Breast epithelium (tissue), 4 donors: ENCODE results near the gene APLN. TPM values are rescaled to one million over a fixed set of nuclear protein-coding genes. Genes with fewer than 3 reads are reported as not detected.

Experiments
- DNase-seq, 2 donors: peaks; one replicate each; pipeline ENCODE4 v3.0.0-alpha.2; 2019; ENCODE audit warnings: low spot score in 2 of 2
- H3K27ac ChIP-seq, 2 donors: fragments of 200-600 bp; sonication (generic) in 1 of 2; one replicate each; pipeline ENCODE4 v1.5.1; 2016 to 2019; ENCODE audit warnings: mild to moderate bottlenecking in 1 of 2
- H3K27me3 ChIP-seq, 2 donors: fragments of 200-600 bp; sonication (generic) in 1 of 2; one replicate each; pipeline versions ENCODE4 v1.5.1 to v1.6.0; 2017 to 2019; ENCODE audit warnings: control low read depth in 1 of 2, mild to moderate bottlenecking in 1 of 2
- H3K36me3 ChIP-seq: fragments of 200-600 bp; one replicate; pipeline ENCODE4 v1.5.1; 2019
- H3K4me1 ChIP-seq, 2 donors: fragments of 200-600 bp; sonication (generic); one replicate each; pipeline ENCODE4 v1.5.1; 2016 to 2019; ENCODE audit warnings: control low read depth in 1 of 2
- H3K4me3 ChIP-seq, 3 donors: fragments of 200-600 bp; sonication (generic); 1 replicate in 2 of 3; 2 replicates in 1 of 3; pipeline ENCODE4 v1.5.1; 2016 to 2019; ENCODE audit warnings: mild to moderate bottlenecking in 3 of 3, moderate library complexity in 2 of 3
- H3K9me3 ChIP-seq, 2 donors: fragments of 200-600 bp; sonication (generic) in 1 of 2; one replicate each; pipeline ENCODE4 v1.5.1; 2016 to 2019; ENCODE audit warnings: control low read depth in 1 of 2
- POLR2A ChIP-seq: fragments of 450-650 bp; IDR thresholded peaks from one replicate; pipeline ENCODE4 v1.6.1; 2016; ENCODE audit warnings: antibody characterized with exemption, mild to moderate bottlenecking, moderate library complexity
- POLR2AphosphoS5 ChIP-seq, 3 donors: sonication (generic); formaldehyde crosslinking; IDR thresholded peaks; one replicate each; pipeline ENCODE4 v1.6.1; 2017; ENCODE audit warnings: antibody characterized with exemption in 3 of 3
- intact Hi-C: fragments of 100-400 bp; cut with DNase I; formaldehyde crosslinking; loops from one replicate; pipeline ENCODE4 v1.15.1; 2023; ENCODE audit warnings: low total_unique reads
- total RNA-seq, 3 donors: library from RNA; depleted of rRNA; stranded (reverse); fragments of >200 nt; gene quantifications; one replicate each; pipeline ENCODE4 v1.1.0, GENCODE V29; 2016
- TF ChIP-seq, protein P1 (sequence below), 3 donors: fragments of 450-650 bp; IDR thresholded peaks; one replicate each; pipeline ENCODE4 v1.5.1; 2016 to 2017; ENCODE audit warnings: antibody characterized with exemption in 3 of 3, mild to moderate bottlenecking in 3 of 3, moderate library complexity in 3 of 3

The APLN gene
- total RNA-seq, 3 donors from 2014 or later = 0.16 to 5.9 (median 4.5) TPM

DNA sequence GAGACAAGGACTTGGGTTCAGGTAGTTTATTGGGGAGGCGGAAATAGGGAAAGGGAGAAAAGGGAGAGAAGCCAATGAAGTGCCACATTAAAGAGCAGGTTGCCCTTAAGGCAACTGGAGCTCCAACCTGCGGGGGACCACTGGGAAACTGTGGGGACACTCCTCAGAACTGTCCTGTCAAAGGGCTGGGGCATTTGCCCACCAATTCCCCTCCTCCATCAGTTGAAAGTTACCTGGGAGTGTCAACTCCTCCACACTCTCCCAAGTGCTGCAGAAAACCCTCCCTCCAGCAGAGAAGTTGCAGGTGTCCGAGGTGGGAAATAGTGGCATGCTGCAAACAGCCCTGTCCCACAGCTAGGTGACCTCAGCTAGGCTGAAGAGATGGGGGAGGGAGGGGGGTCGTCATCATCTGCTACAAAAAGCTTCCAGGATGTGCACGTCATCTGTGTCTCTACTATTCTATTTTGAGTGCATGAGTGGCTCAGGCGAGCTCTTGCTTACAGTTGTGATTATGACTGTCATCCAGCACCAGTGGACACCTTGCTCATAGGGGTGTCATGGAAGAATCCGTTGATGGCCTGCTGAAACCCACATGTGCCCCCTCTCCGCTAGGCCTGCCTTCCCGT lies 42.6 kb upstream of the APLN start:
- intact Hi-C loops = no loop called here
- DNase-seq = no peak
- Histone ChIP-seq H3K4me1 (no peaks in the 10 kb centered on the region), H3K27me3 (peaks cover 0 to 43% of the 10 kb centered on the region in 2 donors), H3K4me3 (no peak overlapping the region), H3K36me3 (no peaks in the 10 kb centered on the region), H3K27ac (no peak overlapping the region), H3K9me3 (no peaks in the 10 kb centered on the region)
- TF ChIP-seq, protein P1, sequence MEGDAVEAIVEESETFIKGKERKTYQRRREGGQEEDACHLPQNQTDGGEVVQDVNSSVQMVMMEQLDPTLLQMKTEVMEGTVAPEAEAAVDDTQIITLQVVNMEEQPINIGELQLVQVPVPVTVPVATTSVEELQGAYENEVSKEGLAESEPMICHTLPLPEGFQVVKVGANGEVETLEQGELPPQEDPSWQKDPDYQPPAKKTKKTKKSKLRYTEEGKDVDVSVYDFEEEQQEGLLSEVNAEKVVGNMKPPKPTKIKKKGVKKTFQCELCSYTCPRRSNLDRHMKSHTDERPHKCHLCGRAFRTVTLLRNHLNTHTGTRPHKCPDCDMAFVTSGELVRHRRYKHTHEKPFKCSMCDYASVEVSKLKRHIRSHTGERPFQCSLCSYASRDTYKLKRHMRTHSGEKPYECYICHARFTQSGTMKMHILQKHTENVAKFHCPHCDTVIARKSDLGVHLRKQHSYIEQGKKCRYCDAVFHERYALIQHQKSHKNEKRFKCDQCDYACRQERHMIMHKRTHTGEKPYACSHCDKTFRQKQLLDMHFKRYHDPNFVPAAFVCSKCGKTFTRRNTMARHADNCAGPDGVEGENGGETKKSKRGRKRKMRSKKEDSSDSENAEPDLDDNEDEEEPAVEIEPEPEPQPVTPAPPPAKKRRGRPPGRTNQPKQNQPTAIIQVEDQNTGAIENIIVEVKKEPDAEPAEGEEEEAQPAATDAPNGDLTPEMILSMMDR (IDR thresholded peaks at IDR 0.05) = no peak
- TF ChIP-seq POLR2A = no peak

DNA sequence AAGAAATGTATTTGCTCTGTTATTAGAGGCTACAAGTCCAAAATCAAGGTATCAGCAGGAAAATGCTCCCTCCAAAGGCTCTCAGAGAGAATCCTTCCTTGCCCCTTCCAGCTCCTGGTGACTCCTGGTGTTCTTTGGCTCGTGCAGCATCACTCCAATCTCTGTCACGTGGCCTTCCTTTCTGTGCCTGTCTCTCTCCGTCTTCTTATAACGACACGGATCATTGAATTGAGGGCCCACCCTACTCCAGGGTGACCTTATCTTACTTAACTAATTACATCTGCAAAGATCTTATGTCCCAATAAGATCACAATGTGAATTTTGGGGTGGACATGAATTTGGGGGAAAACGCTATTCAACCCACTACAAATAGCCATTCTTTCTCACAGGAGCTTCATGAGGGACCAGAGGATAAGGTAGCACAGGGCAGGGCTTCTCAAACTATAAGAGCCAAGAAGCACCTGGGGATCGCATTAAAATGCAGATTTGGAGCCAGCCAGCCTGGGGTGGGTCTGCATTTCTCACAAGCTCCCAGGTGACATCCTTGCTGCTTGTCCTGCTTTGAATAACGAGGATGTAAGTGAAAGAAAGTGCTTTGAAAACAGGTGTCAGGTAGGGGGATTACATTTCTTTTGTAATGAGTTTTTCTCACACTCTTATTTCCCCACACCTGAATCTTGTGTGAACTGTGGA lies 41.9 kb upstream of the APLN start:
- no peaks in the 10 kb centered on the region for H3K36me3 ChIP-seq
- no peaks in the 10 kb centered on the region for H3K9me3 ChIP-seq
- intact Hi-C loops = no loop called here

DNA sequence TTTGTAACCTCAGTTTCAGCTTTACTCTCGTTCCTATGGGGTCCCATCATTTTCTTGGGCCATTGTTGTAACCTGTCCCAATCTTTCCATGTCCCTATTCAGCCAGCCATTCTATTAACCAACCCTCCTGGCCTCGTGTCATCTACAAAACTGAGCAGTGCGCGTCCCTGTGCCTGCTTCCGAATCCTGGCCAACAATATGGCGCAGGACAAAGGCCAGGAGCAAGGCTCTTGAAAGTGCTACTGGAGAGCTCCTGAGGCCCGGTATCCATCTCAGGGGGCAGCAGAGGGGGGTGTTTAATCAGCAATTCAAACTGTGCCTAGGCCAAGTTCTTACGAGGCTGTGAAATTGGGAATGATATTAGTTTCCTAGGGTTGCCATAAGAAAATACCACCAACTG lies 41.2 kb upstream of the APLN start:
- Histone ChIP-seq H3K27me3 (peaks cover 0 to 43% of the 10 kb centered on the region in 2 donors), H3K36me3 (no peaks in the 10 kb centered on the region), H3K4me1 (no peaks in the 10 kb centered on the region), H3K9me3 (no peaks in the 10 kb centered on the region), H3K27ac (no peak overlapping the region), H3K4me3 (no peak overlapping the region)
- intact Hi-C loops = no loop called here
- no peak for DNase-seq
- TF ChIP-seq POLR2A = no peak
- no peak for TF ChIP-seq POLR2AphosphoS5 (IDR thresholded peaks at IDR 0.05)
- TF ChIP-seq, protein P1 (IDR thresholded peaks at IDR 0.05) = no peak

More for the DNA sequence above, 41.9 kb upstream of the APLN start:
- no peak for DNase-seq
- Histone ChIP-seq H3K4me3 (no peak overlapping the region), H3K27me3 (peaks cover 0 to 43% of the 10 kb centered on the region in 2 donors), H3K27ac (no peak overlapping the region), H3K4me1 (no peaks in the 10 kb centered on the region)
- TF ChIP-seq, protein P1 (IDR thresholded peaks at IDR 0.05) = no peak
- no peak for TF ChIP-seq POLR2AphosphoS5 (IDR thresholded peaks at IDR 0.05)

DNA sequence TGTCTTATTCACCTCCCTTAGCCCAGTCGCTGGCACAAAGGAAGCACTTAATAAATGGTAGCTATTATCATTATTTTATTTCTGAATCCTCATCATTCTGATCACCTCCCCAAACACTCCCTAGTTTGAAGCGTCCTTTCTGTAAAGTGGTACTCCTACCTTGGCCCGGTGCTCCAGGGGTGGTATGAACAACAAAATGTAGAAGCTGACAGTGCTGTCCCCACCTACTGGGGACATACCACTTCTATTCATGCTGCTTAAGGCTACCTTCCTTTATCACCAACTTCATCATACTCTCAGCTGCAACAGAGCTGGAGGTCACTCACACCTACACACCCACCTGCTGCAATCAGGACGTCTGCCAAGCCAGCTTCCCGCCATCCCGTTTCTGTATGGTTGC lies 40.8 kb upstream of the APLN start:
- Histone ChIP-seq H3K4me3 (no peak overlapping the region), H3K27ac (no peak overlapping the region), H3K4me1 (no peaks in the 10 kb centered on the region), H3K27me3 (peaks cover 0 to 43% of the 10 kb centered on the region in 2 donors), H3K36me3 (no peaks in the 10 kb centered on the region), H3K9me3 (no peaks in the 10 kb centered on the region)
- TF ChIP-seq POLR2A (no peak), POLR2AphosphoS5 (IDR thresholded peaks at IDR 0.05) (no peak)
- TF ChIP-seq, protein P1 (IDR thresholded peaks at IDR 0.05) = no peak
- no peak for DNase-seq
- intact Hi-C loops = no loop called here

DNA sequence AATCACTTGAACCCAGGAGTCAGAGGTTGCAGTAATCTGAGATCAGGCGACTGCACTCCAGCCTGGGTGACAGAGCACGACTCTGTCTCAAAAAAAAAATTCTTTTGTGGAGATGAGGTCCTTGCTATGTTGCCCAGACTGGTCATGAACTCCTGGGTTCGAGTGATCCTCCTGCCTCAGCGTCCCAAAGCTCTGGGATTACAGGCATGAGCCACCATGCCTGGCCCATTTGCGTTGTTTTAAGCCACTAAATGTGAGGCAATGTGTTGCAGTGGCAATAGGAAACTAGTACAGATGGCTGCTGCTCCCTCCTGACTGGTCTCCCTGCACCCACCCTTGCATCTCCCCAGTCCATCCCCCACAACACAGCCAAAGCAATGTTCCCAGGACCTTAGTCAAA lies 40.0 kb upstream of the APLN start:
- no peaks in the 10 kb centered on the region for H3K9me3 ChIP-seq
- H3K27me3 ChIP-seq = peaks cover 0 to 48% of the 10 kb centered on the region in 2 donors
- no peak overlapping the region for H3K27ac ChIP-seq
- H3K4me1 ChIP-seq = no peaks in the 10 kb centered on the region
- H3K4me3 ChIP-seq = no peak overlapping the region
- TF ChIP-seq POLR2A = no peak
- TF ChIP-seq POLR2AphosphoS5 (IDR thresholded peaks at IDR 0.05) = no peak
- TF ChIP-seq, protein P1 (IDR thresholded peaks at IDR 0.05) = no peak
- DNase-seq = no peak
- no peaks in the 10 kb centered on the region for H3K36me3 ChIP-seq
- intact Hi-C loops = no loop called here
